GM12801 (cell line): Measurements from ENCODE around the gene SLC2A11.

Source experiments
- CTCF ChIP-seq: IDR thresholded peaks from one replicate; pipeline ENCODE4 v1.5.1; 2011; ENCODE audit warnings: control low read depth; ENCODE audit not compliant: insufficient read length; ENCODE audit errors: extremely low read depth

Gene SLC2A11

GRCh38 chr22:23837496-23837859 is 20.2 kb upstream of the SLC2A11 start:
- no peak for TF ChIP-seq CTCF

- no peak for TF ChIP-seq CTCF
Observed at GRCh38 chr22:23837911-23838680, 19.6 kb upstream of the SLC2A11 start.

DNA sequence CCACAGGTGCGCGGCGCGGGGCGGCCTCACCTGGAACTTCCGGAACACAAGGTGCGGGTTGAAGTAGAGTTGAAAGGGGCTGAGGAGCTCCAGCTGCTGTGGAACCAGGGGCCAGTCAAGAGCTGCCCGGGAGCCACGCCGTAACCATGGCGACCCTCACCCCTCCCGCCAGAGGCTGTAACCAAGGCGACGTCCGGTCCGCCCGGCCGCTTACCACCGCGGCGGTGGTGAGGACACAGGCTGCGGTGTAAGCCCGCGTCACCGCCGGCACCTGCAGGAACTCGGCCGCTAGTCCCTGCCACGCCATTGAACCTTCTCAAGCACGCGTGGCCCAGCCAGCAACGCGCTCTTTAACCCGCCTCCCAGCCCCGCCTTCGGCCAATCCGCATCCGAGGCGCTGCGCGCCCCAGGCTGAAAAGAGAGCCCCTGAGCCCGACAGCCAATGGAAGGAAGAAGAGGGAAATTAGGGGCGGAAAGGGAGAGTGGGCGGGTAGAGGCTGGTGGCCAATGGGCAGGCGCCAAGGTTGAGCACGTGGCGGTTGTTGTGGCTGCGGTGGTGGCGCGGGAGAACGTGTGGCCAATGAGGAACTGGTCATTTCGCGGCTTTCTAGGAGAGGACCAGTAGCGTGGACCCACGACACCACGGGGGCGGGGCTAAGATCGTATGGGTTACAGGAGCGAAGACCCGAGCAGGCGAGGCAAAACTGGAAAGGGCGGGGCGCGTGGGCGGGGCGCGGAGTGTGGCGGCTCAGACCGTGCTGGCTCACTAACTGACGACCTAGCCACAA is 18.8 kb upstream of the SLC2A11 start, which contains the start of gene DERL3:
Gene DERL3, minus strand, starts transcription at position 326 of the 788 bp plus-strand sequence. Its CDS starts 19 bp downstream, at position 307.
- no peak for TF ChIP-seq CTCF

- no peak for TF ChIP-seq CTCF
Observed at GRCh38 chr22:23840026-23840425, 17.6 kb upstream of the SLC2A11 start.

DNA sequence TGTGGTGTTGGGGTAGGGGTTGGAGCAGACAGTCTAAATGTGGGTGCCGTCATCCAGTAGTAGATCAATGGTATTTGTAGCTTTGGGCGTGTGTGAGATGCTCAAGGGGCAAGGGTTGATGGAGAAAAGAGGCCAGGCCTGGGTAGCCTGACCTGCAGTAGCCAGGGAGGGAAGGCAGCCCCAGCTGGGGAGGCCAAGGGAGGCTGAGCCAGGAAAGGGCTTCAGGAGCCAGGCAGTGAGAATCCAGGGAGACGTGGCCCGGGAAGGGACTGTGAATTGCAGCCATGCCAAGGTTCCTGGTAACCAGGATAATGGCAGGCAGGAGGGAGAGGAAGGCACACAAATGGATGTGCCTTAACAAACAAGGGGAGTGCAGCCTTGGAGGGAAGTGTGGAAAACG is 16.4 kb upstream of the SLC2A11 start:
- no peak for TF ChIP-seq CTCF

DNA sequence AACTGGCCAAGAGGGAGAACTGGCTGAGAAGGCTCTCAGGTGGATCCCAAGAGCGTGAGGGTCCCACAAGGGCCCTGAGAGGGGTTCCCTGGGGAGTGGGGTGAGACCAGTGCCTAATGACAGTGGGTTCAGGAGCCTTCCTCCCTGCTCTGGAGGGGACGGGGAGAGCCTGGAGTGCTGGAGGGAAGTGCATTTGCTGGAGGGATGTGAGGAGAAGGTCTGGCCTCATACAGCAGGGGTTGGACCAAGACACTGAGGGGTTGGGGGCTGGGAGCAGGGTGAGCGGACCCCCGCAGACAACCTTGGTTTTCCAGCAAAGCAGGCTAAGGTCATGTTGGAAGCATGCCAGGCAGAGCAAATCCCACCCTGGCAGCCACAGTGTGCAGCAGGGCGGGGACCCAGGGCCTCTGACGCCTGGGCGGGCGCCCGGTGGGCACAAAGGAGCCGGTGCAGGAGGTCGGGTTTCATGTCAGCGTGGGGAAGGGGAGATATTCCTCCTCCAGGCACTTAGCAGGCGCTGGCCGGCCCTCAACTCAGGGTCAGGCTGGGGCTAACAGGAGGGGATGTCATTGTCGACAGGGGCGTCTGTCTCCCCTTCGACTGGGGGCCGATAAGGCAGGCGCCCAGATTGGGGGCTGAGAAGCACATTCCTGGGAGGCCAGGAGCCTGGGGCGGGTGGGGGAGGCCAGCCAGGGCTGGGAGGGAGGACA is 15.8 kb upstream of the SLC2A11 start:
- no peak for TF ChIP-seq CTCF

- TF ChIP-seq CTCF = no peak
Observed at GRCh38 chr22:23842599-23842998, 15.1 kb upstream of the SLC2A11 start.
